AG09319 (cell line): ENCODE data around the gene HHIPL1.

ENCODE experiments used
- DNase-seq: peaks from one replicate; pipeline ENCODE4 v3.0.0-alpha.2; 2010; ENCODE audit warnings: low read depth; ENCODE audit errors: extremely low read depth
- CTCF ChIP-seq: IDR thresholded peaks from 2 replicates; pipeline ENCODE4 v1.5.1; 2011; ENCODE audit warnings: low read depth, mild to moderate bottlenecking, inconsistent platforms, low read length, moderate library complexity

HHIPL1 gene

GRCh38 chr14:99698236-99698635, 53.3 kb downstream of the HHIPL1 start:
- no peak for DNase-seq
- TF ChIP-seq CTCF = no peak

GRCh38 chr14:99698642-99699041, 53.7 kb downstream of the HHIPL1 start:
- DNase-seq = no peak
- TF ChIP-seq CTCF = no peak

DNA sequence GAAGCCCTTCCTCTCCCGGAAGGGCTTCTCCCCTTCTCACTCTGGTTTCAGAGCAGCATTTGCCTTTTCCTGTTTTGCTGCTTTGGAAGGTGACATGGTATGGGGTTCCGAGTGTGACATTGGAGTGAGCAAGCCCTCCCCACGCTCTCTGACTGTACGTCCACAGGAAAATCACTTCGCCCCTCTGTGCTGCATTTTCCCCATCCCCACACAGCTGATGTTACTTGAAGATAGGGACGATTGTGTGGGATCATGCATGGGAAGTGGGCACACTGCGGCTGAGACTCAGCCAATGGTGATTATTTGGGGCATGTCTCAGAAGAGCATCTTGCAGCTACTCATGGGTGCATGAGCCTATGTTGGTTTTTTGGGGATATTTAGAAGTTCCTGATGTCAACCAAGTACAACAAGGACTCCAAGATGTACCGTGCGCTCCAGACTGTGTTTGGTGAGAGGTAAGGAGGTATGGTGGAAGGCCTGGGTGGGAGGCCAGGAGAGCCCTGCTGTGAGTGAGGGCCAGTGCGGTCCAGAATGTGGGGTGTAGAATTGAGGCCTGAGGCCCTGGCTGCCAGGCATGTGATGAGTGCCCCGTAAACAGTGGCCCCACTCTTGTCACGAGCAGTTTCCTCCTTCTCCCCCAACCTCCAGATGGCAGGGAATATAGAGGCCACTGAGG, 54.3 kb downstream of the HHIPL1 start:
- no peak for DNase-seq
- no peak for TF ChIP-seq CTCF

DNA sequence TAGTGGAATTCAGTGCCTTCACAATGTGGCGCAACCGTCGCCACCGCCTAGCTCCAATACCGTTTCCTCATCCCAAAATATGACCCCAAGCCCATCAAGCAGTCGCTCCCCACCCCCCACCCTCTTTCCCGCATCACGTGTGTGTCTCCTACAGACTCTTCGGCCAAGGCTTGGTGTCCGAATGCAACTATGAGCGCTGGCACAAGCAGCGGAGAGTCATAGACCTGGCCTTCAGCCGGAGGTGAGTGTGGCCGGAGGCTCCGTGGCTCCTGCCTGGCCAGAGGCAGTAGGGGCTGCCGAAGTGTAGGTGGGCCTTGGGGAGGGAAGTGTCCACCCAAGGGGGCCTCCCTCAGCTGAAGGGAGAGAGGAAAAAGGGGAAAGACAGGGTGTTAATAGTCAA, 54.9 kb downstream of the HHIPL1 start:
- no peak for TF ChIP-seq CTCF
- DNase-seq = no peak

- DNase-seq = no peak
- no peak for TF ChIP-seq CTCF
Observed at GRCh38 chr14:99700379-99700778, 55.5 kb downstream of the HHIPL1 start.

DNA sequence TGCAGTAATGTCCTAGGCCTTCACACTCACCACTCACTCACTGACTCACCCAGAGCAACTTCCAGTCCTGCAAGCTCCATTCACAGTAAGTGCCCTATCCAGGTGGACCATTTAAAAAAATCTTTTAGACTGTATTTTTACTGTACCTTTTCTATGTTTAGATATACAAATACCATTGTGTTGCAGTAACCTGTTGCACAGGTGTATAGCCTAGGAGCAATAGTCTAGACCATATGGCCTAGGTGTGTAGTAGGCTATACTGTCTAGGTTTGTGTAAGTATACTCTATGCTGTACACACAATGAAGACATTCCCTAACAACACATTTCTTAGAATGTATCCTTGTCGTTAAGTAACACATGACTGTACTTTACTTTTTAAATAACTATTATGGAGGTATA, 56.3 kb downstream of the HHIPL1 start:
- DNase-seq = no peak
- TF ChIP-seq CTCF = no peak

GRCh38 chr14:99702115-99702514, 57.2 kb downstream of the HHIPL1 start:
- no peak for TF ChIP-seq CTCF

More at GRCh38 chr14:99702115-99702514, 57.2 kb downstream of the HHIPL1 start:
- DNase-seq = no peak
